ENCODE measurements around the gene PSMD1. TPM values are rescaled to one million over a fixed set of nuclear protein-coding genes. Genes with fewer than 3 reads are reported as not detected.
"Not testable (repeated sequence)": the region's sequence is repeated elsewhere in the genome, so short reads cannot be mapped to it uniquely, and the experiment has no call there.

PSMD1 gene
- total RNA-seq, 2 experiments from 2014 or later, result 116 TPM

DNA sequence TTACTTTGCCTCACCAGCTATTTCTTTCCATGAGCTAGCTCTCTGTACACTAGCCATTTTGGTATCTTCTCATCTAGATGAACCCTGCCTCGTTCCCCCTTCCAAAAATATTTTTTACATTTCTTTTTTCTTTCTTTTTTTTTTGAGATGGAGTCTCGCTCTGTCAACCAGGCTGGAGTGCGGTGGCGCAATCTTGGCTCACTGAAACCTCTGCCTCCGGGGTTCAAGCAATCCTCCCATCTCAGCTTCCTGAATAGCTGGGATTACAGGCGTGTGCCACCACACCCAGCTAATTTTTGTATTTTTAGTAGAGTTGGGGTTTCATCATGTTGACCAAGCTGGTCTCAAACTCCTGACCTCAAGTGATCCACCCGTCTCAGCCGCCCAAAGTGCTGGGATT, 10.9 kb downstream of the PSMD1 start:
- H3K27me3 Mint-ChIP-seq; H3K4me3 Mint-ChIP-seq; H3K9me3 Mint-ChIP-seq; intact Hi-C loops (cut with micrococcal nuclease); DNase-seq; H3K27ac Mint-ChIP-seq: not testable (repeated sequence)
- ChIA-PET POLR2A (interaction anchor here (0.6 kb wide), 1 partner anchor 176 kb away, joined by 6 read pairs; no protein-coding TSS in a partner anchor), CTCF (interaction anchor here (0.6 to 1.5 kb wide), 3 partner anchors 11 to 862 kb away, joined by 3 to 6 read pairs (median 6); partner anchors contain the start of gene PSMD1)
- peaks cover 40% of the 10 kb centered on the region for H3K36me3 Mint-ChIP-seq
- peaks cover 16% of the 10 kb centered on the region for H3K4me1 Mint-ChIP-seq (ENCODE audit: low read depth)

DNA sequence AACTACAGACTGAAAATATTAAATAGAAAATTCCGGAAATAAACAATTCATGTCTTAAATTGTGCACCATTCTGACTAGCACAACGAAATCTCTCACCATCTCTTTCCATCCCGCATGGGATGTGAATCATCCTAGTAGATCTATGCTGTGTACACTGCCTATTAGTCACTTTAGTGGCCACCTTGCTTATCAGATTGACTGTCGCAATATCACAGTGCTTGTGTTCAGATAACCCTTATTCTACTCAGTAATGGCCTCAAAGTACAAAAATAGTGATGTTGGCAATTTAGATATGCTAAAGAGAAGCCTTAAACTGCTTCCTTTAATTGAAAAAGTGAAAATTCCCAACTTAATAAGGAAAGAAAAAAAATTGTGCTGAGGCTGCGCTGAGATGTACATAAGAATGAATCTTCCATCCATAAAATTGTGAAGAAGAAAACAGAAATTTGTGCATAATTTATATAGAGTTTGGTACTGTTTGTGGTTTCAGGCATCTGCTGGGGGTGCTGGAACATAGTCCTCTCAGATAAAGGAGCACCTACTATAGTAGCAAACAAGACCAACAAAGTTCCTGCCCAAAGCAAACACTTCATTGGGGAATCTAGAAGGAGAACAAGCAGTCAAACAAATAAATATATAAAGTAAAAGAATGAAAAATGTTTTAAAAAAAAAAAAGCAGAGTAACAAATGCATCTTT, 12.0 kb downstream of the PSMD1 start:
- intact Hi-C loops (cut with micrococcal nuclease), result no loop called here
- H3K27me3 Mint-ChIP-seq, result no peaks in the 10 kb centered on the region
- peaks cover 16% of the 10 kb centered on the region for H3K4me1 Mint-ChIP-seq (ENCODE audit: low read depth)
- peak; percentile 35 for DNase-seq
- no peak overlapping the region for H3K27ac Mint-ChIP-seq
- H3K4me3 Mint-ChIP-seq, result no peak overlapping the region
- ChIA-PET POLR2A (no interaction called here), CTCF (interaction anchor here (0.6 to 1.6 kb wide), 5 partner anchors 11 to 222 kb away, joined by 5 to 10 read pairs (median 6); partner anchors contain the start of gene PSMD1)
- H3K36me3 Mint-ChIP-seq, result peaks cover 34% of the 10 kb centered on the region
- H3K9me3 Mint-ChIP-seq, result no peaks in the 10 kb centered on the region

DNA sequence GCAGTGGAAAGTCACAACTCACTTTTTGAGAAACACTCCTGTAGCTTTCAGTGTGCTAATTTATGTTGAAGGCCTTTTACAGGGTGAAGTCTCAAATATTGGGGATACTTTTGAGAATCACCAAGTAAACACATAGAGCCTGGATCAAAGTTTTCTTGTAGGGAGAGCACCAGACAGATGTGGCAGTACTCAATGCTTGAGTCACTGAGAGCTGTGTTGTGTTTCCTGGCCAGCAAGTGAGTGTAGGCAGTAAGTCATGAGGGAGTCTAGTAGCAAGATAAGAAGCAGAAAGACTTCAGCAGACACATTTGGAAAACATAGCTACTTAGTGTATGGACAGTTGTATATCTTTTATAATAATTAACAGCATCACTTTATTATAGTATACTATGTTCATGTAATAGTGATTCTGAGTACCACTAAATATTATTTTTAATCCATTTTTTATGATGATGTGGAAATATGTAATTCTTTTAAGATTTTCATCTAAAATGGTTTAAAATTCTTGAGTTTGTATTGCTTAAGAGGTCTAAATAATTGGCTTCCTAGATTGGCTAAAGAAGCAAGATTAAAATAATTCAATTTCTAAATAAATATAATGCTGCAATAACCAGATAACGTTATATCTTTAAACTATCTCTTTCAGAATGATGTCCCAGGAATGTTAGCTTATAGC, 12.8 kb downstream of the PSMD1 start:
- Mint-ChIP-seq H3K9me3 (no peaks in the 10 kb centered on the region), H3K27ac (no peak overlapping the region), H3K36me3 (peaks cover 32% of the 10 kb centered on the region), H3K4me3 (no peak overlapping the region), H3K4me1 (ENCODE audit: low read depth) (peaks cover 16% of the 10 kb centered on the region), H3K27me3 (no peaks in the 10 kb centered on the region)
- CTCF ChIA-PET, result interaction anchor here (0.6 to 1.6 kb wide), 3 partner anchors 12 to 223 kb away, joined by 5 to 10 read pairs (median 6); partner anchors contain the start of gene PSMD1
- DNase-seq, result no peak
- POLR2A ChIA-PET, result no interaction called here
- intact Hi-C loops (cut with micrococcal nuclease), result no loop called here

DNA sequence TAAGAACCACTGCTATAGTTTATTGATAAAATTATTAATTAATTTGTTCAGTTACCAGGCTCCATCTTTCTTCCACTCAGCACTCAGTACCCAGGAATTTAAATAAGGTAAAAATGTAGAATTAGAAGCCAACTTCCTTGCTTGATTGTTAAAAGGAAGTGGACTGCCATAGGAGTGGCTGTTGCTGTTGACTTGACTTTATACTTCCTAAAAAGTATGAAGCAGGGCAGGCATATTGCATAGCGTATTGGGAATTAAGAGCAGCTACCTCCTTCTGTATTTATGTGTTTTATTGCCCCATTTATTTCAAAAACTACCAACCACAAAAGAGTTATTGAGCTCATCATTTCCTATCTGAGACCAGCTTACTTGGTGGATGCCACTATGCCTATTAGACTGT, 27.9 kb downstream of the PSMD1 start:
- H3K9me3 Mint-ChIP-seq, result no peaks in the 10 kb centered on the region
- no peaks in the 10 kb centered on the region for H3K27me3 Mint-ChIP-seq
- ChIA-PET POLR2A (no interaction called here), CTCF (interaction anchor here (0.8 kb wide), 1 partner anchor 367 kb away, joined by 3 read pairs; no protein-coding TSS in a partner anchor)
- H3K4me1 Mint-ChIP-seq (ENCODE audit: low read depth), result no peaks in the 10 kb centered on the region
- peaks cover 59% of the 10 kb centered on the region for H3K36me3 Mint-ChIP-seq
- H3K27ac Mint-ChIP-seq, result no peak overlapping the region
- intact Hi-C loops (cut with micrococcal nuclease), result no loop called here
- no peak overlapping the region for H3K4me3 Mint-ChIP-seq
- no peak for DNase-seq

DNA sequence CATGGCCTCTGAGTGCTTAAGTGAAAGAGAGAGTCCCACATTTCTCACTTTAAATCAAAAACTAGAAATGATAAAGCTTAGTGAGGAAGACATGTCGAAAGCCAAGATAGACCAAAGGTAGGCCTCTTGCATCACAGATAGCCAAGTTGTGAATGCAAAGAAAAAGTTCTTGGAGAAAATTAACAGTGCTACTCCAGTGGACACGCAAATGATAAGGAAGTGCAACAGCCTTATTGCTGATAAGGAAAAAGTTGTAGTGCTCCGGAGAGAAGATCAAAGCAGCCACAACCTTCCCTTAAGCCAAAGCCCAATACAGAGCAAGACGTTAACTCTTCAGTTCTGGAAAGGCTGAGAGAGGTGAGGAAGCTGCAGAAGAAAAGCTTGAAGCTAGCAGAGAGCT, 32.1 kb downstream of the PSMD1 start:
- Mint-ChIP-seq H3K27ac (no peak overlapping the region), H3K36me3 (peaks cover 55% of the 10 kb centered on the region), H3K27me3 (no peaks in the 10 kb centered on the region), H3K9me3 (no peaks in the 10 kb centered on the region), H3K4me1 (ENCODE audit: low read depth) (no peaks in the 10 kb centered on the region), H3K4me3 (no peak overlapping the region)
- CTCF ChIA-PET, result interaction anchor here (1.4 kb wide), 1 partner anchor 36 kb away, joined by 3 read pairs; no protein-coding TSS in a partner anchor
- intact Hi-C loops (cut with micrococcal nuclease), result no loop called here
- no peak for DNase-seq
- POLR2A ChIA-PET, result no interaction called here

DNA sequence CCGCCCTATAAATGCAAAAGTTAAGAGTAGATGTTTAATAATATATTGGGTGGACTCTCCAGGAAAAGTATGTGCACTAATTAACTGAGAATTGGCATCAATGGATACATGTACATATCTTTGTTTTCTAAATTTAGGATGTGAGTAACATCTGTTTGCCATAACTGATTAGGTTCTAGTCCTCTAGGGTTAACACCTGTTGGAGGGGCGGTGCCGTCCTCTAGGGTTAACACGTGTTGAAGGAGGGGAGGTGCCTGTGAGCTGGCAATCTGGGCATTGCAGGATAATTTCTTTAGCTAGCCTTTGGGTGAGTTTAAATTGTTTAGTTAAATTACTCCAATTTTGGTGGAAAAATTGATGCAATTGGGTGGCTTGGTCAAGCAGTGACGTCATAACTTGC, 37.3 kb downstream of the PSMD1 start:
- no peaks in the 10 kb centered on the region for H3K27me3 Mint-ChIP-seq
- H3K9me3 Mint-ChIP-seq, result peaks cover 15% of the 10 kb centered on the region
- intact Hi-C loops (cut with micrococcal nuclease), result no loop called here
- H3K4me1 Mint-ChIP-seq (ENCODE audit: low read depth), result no peaks in the 10 kb centered on the region
- ChIA-PET POLR2A (no interaction called here), CTCF (interaction anchor here (2.5 kb wide), 1 partner anchor 10 kb away, joined by 9 read pairs; no protein-coding TSS in a partner anchor)
- peaks cover 76% of the 10 kb centered on the region for H3K36me3 Mint-ChIP-seq
- DNase-seq, result no peak
- no peak overlapping the region for H3K27ac Mint-ChIP-seq
- H3K4me3 Mint-ChIP-seq, result no peak overlapping the region

DNA sequence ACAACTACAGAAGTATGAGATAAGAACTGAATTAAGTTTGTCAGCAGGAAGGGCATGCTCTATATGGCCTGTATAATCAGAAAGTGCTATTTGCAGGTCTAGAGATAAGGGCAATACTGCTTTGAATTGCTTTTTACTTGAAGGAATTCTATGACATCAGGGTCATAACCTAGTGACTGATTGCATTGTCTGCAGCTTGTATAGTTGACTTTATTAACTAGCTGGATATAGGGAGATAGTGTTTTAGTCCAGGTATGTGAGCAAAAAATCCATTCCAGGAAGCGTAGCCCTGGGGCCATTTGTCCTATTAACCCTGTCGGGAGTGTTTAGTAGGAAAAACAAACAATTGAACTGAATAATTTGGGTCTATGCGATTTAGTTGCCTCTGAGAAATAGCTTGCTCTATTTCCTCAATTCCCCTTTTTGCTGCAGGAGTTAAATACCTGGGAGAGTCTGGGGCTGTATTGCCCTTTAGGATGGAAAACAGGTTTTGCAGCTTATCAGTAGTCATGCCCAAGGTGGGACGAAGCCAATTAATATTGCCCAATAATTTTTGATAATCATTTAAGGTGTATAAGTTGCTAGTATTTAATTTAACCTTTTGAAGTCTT, 38.2 kb downstream of the PSMD1 start:
- no peaks in the 10 kb centered on the region for H3K27me3 Mint-ChIP-seq
- ChIA-PET CTCF (interaction anchor here (2.5 kb wide), 1 partner anchor 9 kb away, joined by 9 read pairs; no protein-coding TSS in a partner anchor), POLR2A (no interaction called here)
- H3K4me3 Mint-ChIP-seq, result no peak overlapping the region
- H3K9me3 Mint-ChIP-seq, result peaks cover 24% of the 10 kb centered on the region
- no peak overlapping the region for H3K27ac Mint-ChIP-seq
- DNase-seq, result no peak
- no peaks in the 10 kb centered on the region for H3K4me1 Mint-ChIP-seq (ENCODE audit: low read depth)
- peaks cover 77% of the 10 kb centered on the region for H3K36me3 Mint-ChIP-seq
- intact Hi-C loops (cut with micrococcal nuclease), result no loop called here

DNA sequence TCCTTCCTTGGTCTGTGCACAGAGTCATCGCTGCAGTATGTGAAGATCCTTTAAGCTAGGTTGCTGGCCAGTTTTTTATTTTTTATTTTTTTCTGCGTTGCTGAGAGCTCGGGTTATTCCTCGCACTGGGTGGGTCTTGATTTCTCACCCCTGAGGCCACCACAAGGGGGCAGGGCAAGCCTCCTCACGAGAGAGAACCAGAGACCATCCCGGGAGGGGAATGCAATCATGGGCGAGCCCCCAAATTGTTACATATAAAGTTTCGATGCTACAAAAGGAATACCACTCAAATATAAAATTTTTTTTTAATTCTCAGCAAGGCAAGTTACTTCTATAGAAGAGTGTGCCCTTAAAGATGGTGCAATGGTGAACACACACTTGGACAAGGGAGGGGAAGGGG, 43.3 kb downstream of the PSMD1 start:
- DNase-seq, result no peak
- Mint-ChIP-seq H3K36me3 (peaks cover 63% of the 10 kb centered on the region), H3K27me3 (no peaks in the 10 kb centered on the region), H3K4me1 (ENCODE audit: low read depth) (peaks cover 11% of the 10 kb centered on the region), H3K4me3 (no peak overlapping the region), H3K9me3 (peaks cover 30% of the 10 kb centered on the region), H3K27ac (no peak overlapping the region)
- POLR2A ChIA-PET, result no interaction called here
- CTCF ChIA-PET, result no interaction called here
- intact Hi-C loops (cut with micrococcal nuclease), result loop anchor here (5.0 kb wide), 1 partner anchor 312 kb away; no protein-coding TSS in a partner anchor

DNA sequence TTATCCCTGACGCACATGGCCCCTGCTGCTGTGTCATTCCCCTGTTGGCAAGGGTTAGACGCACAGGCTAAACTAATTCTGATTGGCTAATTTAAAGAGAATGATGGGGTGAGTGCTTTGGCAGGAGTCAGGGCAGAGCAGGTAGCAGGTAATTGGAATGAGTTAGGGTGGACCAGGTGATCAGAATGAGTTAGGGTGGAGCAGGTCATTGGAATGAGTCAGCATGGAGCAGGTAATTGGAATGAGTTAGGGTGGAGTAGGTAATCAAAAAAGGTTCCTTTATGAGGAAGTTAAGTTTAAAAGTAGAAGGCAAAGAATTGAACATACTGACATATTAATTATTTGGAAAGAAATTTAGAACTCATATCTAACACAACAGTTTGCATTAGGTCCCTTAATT, 43.7 kb downstream of the PSMD1 start:
- intact Hi-C loops (cut with micrococcal nuclease), result loop anchor here (5.0 kb wide), 1 partner anchor 312 kb away; no protein-coding TSS in a partner anchor
- not testable (repeated sequence) for H3K27me3 Mint-ChIP-seq

DNA sequence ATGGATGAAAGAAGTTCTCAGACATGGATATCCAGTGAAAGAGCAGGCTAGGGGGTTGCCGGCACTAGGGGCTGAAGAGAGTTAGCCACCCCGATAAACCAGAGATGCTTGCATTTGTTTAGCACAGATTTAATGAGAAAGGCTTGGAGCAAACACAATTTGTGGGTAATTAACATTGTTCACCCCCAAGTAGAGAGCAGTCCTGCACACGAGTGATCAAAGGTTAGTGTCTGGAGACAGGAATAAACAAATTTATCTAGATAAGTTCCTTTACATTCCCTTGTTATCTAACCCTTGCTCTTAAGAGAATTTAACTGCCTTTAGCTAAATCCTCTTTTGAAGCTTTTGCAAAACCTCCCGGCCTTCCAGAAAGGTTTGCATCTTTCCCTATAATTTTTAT, 44.3 kb downstream of the PSMD1 start:
- POLR2A ChIA-PET, result no interaction called here
- Mint-ChIP-seq H3K36me3 (peaks cover 53% of the 10 kb centered on the region), H3K4me1 (ENCODE audit: low read depth) (peaks cover 11% of the 10 kb centered on the region), H3K9me3 (peaks cover 30% of the 10 kb centered on the region), H3K27me3 (no peaks in the 10 kb centered on the region), H3K27ac (no peak overlapping the region), H3K4me3 (no peak overlapping the region)
- CTCF ChIA-PET, result interaction anchor here (1.6 to 4.9 kb wide), 2 partner anchors 28 to 305 kb away, joined by 5 to 20 read pairs; no protein-coding TSS in a partner anchor
- no peak for DNase-seq
- intact Hi-C loops (cut with micrococcal nuclease), result loop anchor here (5.0 kb wide), 1 partner anchor 311 kb away; no protein-coding TSS in a partner anchor

More for the DNA sequence above, 43.7 kb downstream of the PSMD1 start:
- POLR2A ChIA-PET, H3K27ac Mint-ChIP-seq, CTCF ChIA-PET, H3K4me3 Mint-ChIP-seq, DNase-seq: not testable (repeated sequence)
- H3K36me3 Mint-ChIP-seq, result peaks cover 59% of the 10 kb centered on the region
- H3K4me1 Mint-ChIP-seq (ENCODE audit: low read depth), result peaks cover 11% of the 10 kb centered on the region
- H3K9me3 Mint-ChIP-seq, result peaks cover 30% of the 10 kb centered on the region

DNA sequence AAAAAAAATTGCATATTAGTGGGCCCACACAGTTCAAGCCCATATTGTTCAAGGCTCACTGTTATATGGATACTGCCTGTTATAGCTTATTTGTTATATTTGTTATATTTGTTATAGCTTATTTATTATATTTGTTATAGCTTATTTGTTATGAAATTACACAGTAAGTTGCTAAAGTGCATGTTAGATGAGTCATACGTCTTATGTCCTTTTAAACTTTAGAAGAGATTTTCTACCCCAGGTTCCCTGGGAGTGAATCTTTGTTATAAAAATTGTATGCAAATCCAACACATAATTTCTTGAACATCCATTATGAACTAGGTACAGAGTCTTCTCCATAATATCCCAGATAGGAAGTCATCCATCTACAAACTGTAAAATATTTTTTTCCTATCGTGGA, 46.1 kb downstream of the PSMD1 start:
- Mint-ChIP-seq H3K36me3 (peaks cover 40% of the 10 kb centered on the region), H3K4me1 (ENCODE audit: low read depth) (peaks cover 11% of the 10 kb centered on the region), H3K27ac (no peak overlapping the region), H3K4me3 (no peak overlapping the region), H3K27me3 (no peaks in the 10 kb centered on the region), H3K9me3 (peaks cover 27% of the 10 kb centered on the region)
- CTCF ChIA-PET, result interaction anchor here (1.4 to 4.9 kb wide), 5 partner anchors 45 to 349 kb away, joined by 9 to 25 read pairs (median 18); no protein-coding TSS in a partner anchor
- DNase-seq, result no peak
- POLR2A ChIA-PET, result no interaction called here
- intact Hi-C loops (cut with micrococcal nuclease), result loop anchor here (5.0 kb wide), 1 partner anchor 310 kb away; no protein-coding TSS in a partner anchor

All from activated CD4-positive, alpha-beta memory T cell treated with anti-CD3 and anti-CD28 coated beads for 36 hours (primary cell).